ENCODE results near the gene KMT2E. TPM values are rescaled to one million over a fixed set of nuclear protein-coding genes. Genes with fewer than 3 reads are reported as not detected.
"Not testable (repeated sequence)": the region's sequence is repeated elsewhere in the genome, so short reads cannot be mapped to it uniquely, and the experiment has no call there.

KMT2E gene
- total RNA-seq, 1 experiment from 2014 or later, result 38.2 TPM

GRCh38 chr7:104986628-104987259 is 27.3 kb upstream of the KMT2E start:
- H3K4me1 ChIP-seq (ENCODE audit: insufficient read depth, low read length), result no peaks in the 10 kb centered on the region
- H3K4ac ChIP-seq (ENCODE audit: low read depth, low read length), result no peak overlapping the region
- no peaks in the 10 kb centered on the region for H3K27me3 ChIP-seq (ENCODE audit: insufficient read depth, low read length)
- no peak overlapping the region for H2BK12ac ChIP-seq (ENCODE audit: insufficient read length, low read depth, low read length)
- H2AK5ac ChIP-seq (ENCODE audit: insufficient read length, low read length), result no peak overlapping the region
- H2BK120ac ChIP-seq (ENCODE audit: low read depth, low read length, poor library complexity, severe bottlenecking), result no peak overlapping the region
- no peak overlapping the region for H3K4me2 ChIP-seq (ENCODE audit: insufficient read depth, insufficient read length, low read length)
- no peak overlapping the region for H3K18ac ChIP-seq (ENCODE audit: insufficient read length, low read depth, low read length)
- H2BK15ac ChIP-seq (ENCODE audit: low read depth, low read length), result no peak overlapping the region
- no peak overlapping the region for H3K9ac ChIP-seq (ENCODE audit: extremely low read depth, insufficient read length, low read length)
- no CpG with 5 or more reads among the region's 6 CpGs for WGBS (ENCODE audit: extremely low coverage, insufficient read length, low lambda C conversion rate)
- H4K91ac ChIP-seq (ENCODE audit: insufficient read length, low read depth, low read length), result no peak overlapping the region
- TF ChIP-seq CTCF (conservative IDR thresholded peaks at IDR 0.05), result no peak
- no peak overlapping the region for H2BK5ac ChIP-seq (ENCODE audit: insufficient read length, low read length)
- peaks cover 0 to 12% (median 9%) of the 10 kb centered on the region in 3 experiments; a peak in 4 of 7 replicates for H3K36me3 Mint-ChIP-seq (ENCODE audit: insufficient read depth in 1 of 3, low read depth in 3 of 3)
- no peaks in the 10 kb centered on the region for H3K9me3 ChIP-seq (ENCODE audit: control insufficient read depth, low read depth, low read length)
- no peak overlapping the region for H3K23ac ChIP-seq (ENCODE audit: insufficient read length, low read depth, low read length)
- no peak for DNase-seq
- no peaks in the 10 kb centered on the region for H3K9me3 Mint-ChIP-seq
- H3K27ac Mint-ChIP-seq, result peak overlapping the region; percentile 59 to 82 (median 72); a peak in 4 of 7 replicates
- no peaks in the 10 kb centered on the region for H3K79me1 ChIP-seq (ENCODE audit: insufficient read depth, low read depth, low read length, poor library complexity, severe bottlenecking)
- H3K4me1 Mint-ChIP-seq, result peaks cover 40 to 50% of the 10 kb centered on the region in 2 experiments
- no peak overlapping the region for H3K27ac ChIP-seq (ENCODE audit: insufficient read length, low read depth, low read length)
- no peak overlapping the region for H2BK20ac ChIP-seq (ENCODE audit: low read depth, low read length, poor library complexity, severe bottlenecking)
- H3K79me2 ChIP-seq (ENCODE audit: insufficient read depth, low read length), result peaks cover 10% of the 10 kb centered on the region; the same call in 1 of the 2 replicates
- no peak overlapping the region for H3K56ac ChIP-seq (ENCODE audit: insufficient read length, low read depth, low read length)
- no peaks in the 10 kb centered on the region for H3K27me3 Mint-ChIP-seq (ENCODE audit: low read depth)
- peak overlapping the region in 1 of 2 experiments; percentile 57; a peak in 2 of 5 replicates for H3K4me3 Mint-ChIP-seq
- no peaks in the 10 kb centered on the region for H4K20me1 ChIP-seq (ENCODE audit: control insufficient read depth, insufficient read depth, insufficient read length)
- no peak overlapping the region for H4K5ac ChIP-seq (ENCODE audit: insufficient read length, low read depth, low read length)
- no peak overlapping the region for H2AFZ ChIP-seq (ENCODE audit: low read length)
- no peak overlapping the region for H4K8ac ChIP-seq (replicated peaks; ENCODE audit: insufficient read length, low read depth, low read length)
- peaks cover 4% of the 10 kb centered on the region for H3K23me2 ChIP-seq (ENCODE audit: insufficient read length, low read depth, low read length, poor library complexity, severe bottlenecking)
- H3K14ac ChIP-seq (ENCODE audit: insufficient read depth, low read length), result no peak overlapping the region
- H3T11ph ChIP-seq (ENCODE audit: low read length), result no peak overlapping the region

GRCh38 chr7:104987403-104987802 is 26.6 kb upstream of the KMT2E start:
- not testable (repeated sequence) for H3K18ac ChIP-seq (ENCODE audit: insufficient read length, low read depth, low read length)

More at GRCh38 chr7:104987403-104987802, 26.6 kb upstream of the KMT2E start:
- H3K23ac ChIP-seq (ENCODE audit: insufficient read length, low read depth, low read length); H4K91ac ChIP-seq (ENCODE audit: insufficient read length, low read depth, low read length); H3K9me3 ChIP-seq (ENCODE audit: control insufficient read depth, low read depth, low read length); H3K56ac ChIP-seq (ENCODE audit: insufficient read length, low read depth, low read length); H3K9me3 Mint-ChIP-seq; H2AFZ ChIP-seq (ENCODE audit: low read length); H4K20me1 ChIP-seq (ENCODE audit: control insufficient read depth, insufficient read depth, insufficient read length); H3K79me1 ChIP-seq (ENCODE audit: insufficient read depth, low read depth, low read length, poor library complexity, severe bottlenecking); H3K4me1 ChIP-seq (ENCODE audit: insufficient read depth, low read length); H2BK12ac ChIP-seq (ENCODE audit: insufficient read length, low read depth, low read length); H3K14ac ChIP-seq (ENCODE audit: insufficient read depth, low read length); H4K8ac ChIP-seq (replicated peaks; ENCODE audit: insufficient read length, low read depth, low read length); H3K9ac ChIP-seq (ENCODE audit: extremely low read depth, insufficient read length, low read length); DNase-seq; H2BK120ac ChIP-seq (ENCODE audit: low read depth, low read length, poor library complexity, severe bottlenecking); H3K27me3 ChIP-seq (ENCODE audit: insufficient read depth, low read length); H4K5ac ChIP-seq (ENCODE audit: insufficient read length, low read depth, low read length); H3K27me3 Mint-ChIP-seq (ENCODE audit: low read depth); H3K23me2 ChIP-seq (ENCODE audit: insufficient read length, low read depth, low read length, poor library complexity, severe bottlenecking); H3K4me2 ChIP-seq (ENCODE audit: insufficient read depth, insufficient read length, low read length); H2AK5ac ChIP-seq (ENCODE audit: insufficient read length, low read length); H3K4me3 Mint-ChIP-seq; H2BK15ac ChIP-seq (ENCODE audit: low read depth, low read length); H3K4ac ChIP-seq (ENCODE audit: low read depth, low read length); H2BK5ac ChIP-seq (ENCODE audit: insufficient read length, low read length); H3T11ph ChIP-seq (ENCODE audit: low read length); H3K27ac ChIP-seq (ENCODE audit: insufficient read length, low read depth, low read length); H2BK20ac ChIP-seq (ENCODE audit: low read depth, low read length, poor library complexity, severe bottlenecking): not testable (repeated sequence)
- Mint-ChIP-seq H3K4me1 (peaks cover 37 to 47% of the 10 kb centered on the region in 2 experiments), H3K27ac (peak overlapping the region in 1 of 3 experiments; percentile 58; a peak in 1 of 7 replicates), H3K36me3 (ENCODE audit: insufficient read depth in 1 of 3, low read depth in 3 of 3) (peaks cover 1 to 19% (median 15%) of the 10 kb centered on the region in 3 experiments; a peak in 6 of 7 replicates)
- no CpG with 5 or more reads among the region's 14 CpGs for WGBS (ENCODE audit: extremely low coverage, insufficient read length, low lambda C conversion rate)
- peaks cover 11% of the 10 kb centered on the region; the same call in 1 of the 2 replicates for H3K79me2 ChIP-seq (ENCODE audit: insufficient read depth, low read length)
